Suprapubic skin (tissue), 4 donors: Measurements from ENCODE around the gene ABHD4. TPM values are rescaled to one million over a fixed set of nuclear protein-coding genes. Genes with fewer than 3 reads are reported as not detected.
A peak's percentile ranks its signal among the peaks of the same experiment; 100 is the strongest.
"Not testable (repeated sequence)": the region's sequence is repeated elsewhere in the genome, so short reads cannot be mapped to it uniquely, and the experiment has no call there.

Source experiments
- DNase-seq, 2 donors: peaks; one replicate each; pipeline ENCODE4 v3.0.0-alpha.2; 2019; ENCODE audit warnings: low spot score in 2 of 2
- H3K27ac ChIP-seq: fragments of 200-600 bp; sonication (generic); one replicate; pipeline ENCODE4 v1.5.1; 2019
- H3K27me3 ChIP-seq: fragments of 200-600 bp; sonication (generic); one replicate; pipeline ENCODE4 v1.5.1; 2019
- H3K36me3 ChIP-seq: fragments of 200-600 bp; sonication (generic); one replicate; pipeline ENCODE4 v1.5.1; 2019
- H3K4me1 ChIP-seq: fragments of 200-600 bp; sonication (generic); one replicate; pipeline ENCODE4 v1.5.1; 2019
- H3K4me3 ChIP-seq: fragments of 200-600 bp; sonication (generic); one replicate; pipeline ENCODE4 v1.5.1; 2019; ENCODE audit warnings: mild to moderate bottlenecking
- H3K9me3 ChIP-seq: fragments of 200-600 bp; sonication (generic); one replicate; pipeline ENCODE4 v1.5.1; 2019
- EP300 ChIP-seq: sonication (generic); formaldehyde crosslinking; IDR thresholded peaks from one replicate; pipeline ENCODE4 v1.6.1; 2017; ENCODE audit warnings: antibody characterized with exemption
- POLR2A ChIP-seq, 2 donors: fragments of 450-650 bp; IDR thresholded peaks; one replicate each; pipeline ENCODE4 v1.6.1; 2017; ENCODE audit warnings: antibody characterized with exemption in 2 of 2, mild to moderate bottlenecking in 2 of 2, moderate library complexity in 2 of 2
- POLR2AphosphoS5 ChIP-seq, 3 donors: sonication (generic); formaldehyde crosslinking; IDR thresholded peaks; one replicate each; pipeline ENCODE4 v1.6.1; 2017; ENCODE audit warnings: antibody characterized with exemption in 3 of 3
- WGBS: methylation state at CpG from one replicate; pipeline ENCODE4 v1.1.5; 2018; 5-methylcytosine and 5-hydroxymethylcytosine counted together
- total RNA-seq, 4 donors: library from RNA; depleted of rRNA; stranded (reverse); fragments of >200 nt; gene quantifications; one replicate each; pipeline ENCODE4 v1.1.0, GENCODE V29; 2016
- TF ChIP-seq, protein P1 (sequence below), 2 donors: fragments of 200-600 bp in 1 of 2; fragments of 450-650 bp in 1 of 2; sonication (generic) in 1 of 2; IDR thresholded peaks; one replicate each; pipeline ENCODE4 v1.5.1; 2016 to 2019; ENCODE audit warnings: antibody characterized with exemption in 2 of 2, mild to moderate bottlenecking in 1 of 2, moderate library complexity in 1 of 2

Gene ABHD4
- total RNA-seq, 4 donors from 2014 or later: 15.3 to 30.4 (median 21.8) TPM

DNA sequence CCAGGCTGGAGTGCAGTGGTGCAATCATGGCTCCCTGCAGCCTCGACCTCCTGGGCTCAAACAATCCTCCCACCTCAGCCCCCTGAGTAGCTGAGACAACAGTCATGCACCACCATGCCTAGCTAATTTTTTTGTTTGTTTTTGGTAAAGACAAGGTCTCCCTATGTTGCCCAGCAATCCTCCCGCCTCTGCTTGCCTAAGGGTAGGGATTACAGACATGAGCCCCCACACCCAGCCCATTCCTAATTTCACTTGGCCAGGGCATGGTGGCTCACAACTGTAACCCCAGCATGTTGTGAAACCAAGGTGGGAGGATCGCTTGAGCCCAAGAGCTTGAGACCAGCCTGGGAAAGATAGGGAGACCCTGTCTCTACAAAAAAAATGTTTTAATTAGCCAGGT lies 18.2 kb upstream of the ABHD4 start:
- no peak overlapping the region for H3K4me3 ChIP-seq
- H3K4me1 ChIP-seq: peaks cover 4% of the 10 kb centered on the region
- TF ChIP-seq EP300: no peak
- TF ChIP-seq, protein P1, sequence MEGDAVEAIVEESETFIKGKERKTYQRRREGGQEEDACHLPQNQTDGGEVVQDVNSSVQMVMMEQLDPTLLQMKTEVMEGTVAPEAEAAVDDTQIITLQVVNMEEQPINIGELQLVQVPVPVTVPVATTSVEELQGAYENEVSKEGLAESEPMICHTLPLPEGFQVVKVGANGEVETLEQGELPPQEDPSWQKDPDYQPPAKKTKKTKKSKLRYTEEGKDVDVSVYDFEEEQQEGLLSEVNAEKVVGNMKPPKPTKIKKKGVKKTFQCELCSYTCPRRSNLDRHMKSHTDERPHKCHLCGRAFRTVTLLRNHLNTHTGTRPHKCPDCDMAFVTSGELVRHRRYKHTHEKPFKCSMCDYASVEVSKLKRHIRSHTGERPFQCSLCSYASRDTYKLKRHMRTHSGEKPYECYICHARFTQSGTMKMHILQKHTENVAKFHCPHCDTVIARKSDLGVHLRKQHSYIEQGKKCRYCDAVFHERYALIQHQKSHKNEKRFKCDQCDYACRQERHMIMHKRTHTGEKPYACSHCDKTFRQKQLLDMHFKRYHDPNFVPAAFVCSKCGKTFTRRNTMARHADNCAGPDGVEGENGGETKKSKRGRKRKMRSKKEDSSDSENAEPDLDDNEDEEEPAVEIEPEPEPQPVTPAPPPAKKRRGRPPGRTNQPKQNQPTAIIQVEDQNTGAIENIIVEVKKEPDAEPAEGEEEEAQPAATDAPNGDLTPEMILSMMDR (IDR thresholded peaks at IDR 0.05): no peak
- H3K27me3 ChIP-seq: no peaks in the 10 kb centered on the region
- no peaks in the 10 kb centered on the region for H3K9me3 ChIP-seq
- DNase-seq: no peak
- WGBS: 85% methylated on average over 3 of the region's 3 CpGs
- H3K36me3 ChIP-seq: peaks cover 1% of the 10 kb centered on the region
- no peak overlapping the region for H3K27ac ChIP-seq

DNA sequence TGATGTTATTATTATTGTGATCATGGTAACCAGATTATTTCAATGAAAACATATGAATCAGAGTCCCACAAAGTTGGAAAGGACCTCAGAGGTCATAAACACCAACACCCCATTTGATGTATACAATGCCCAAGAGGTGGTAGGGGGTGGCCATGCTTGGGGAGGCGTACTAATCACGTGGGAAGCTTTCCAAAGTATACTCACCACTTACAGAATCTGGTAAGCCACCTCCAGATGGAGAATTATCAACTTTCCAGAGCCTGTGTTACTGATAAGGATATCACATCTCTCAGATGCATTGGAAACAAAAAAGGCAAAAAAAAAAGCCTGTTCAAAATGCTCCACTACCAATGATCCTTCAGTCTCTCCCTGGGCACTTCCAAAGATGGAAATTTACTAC lies 17.5 kb upstream of the ABHD4 start:
- DNase-seq: no peak
- Histone ChIP-seq H3K27ac (no peak overlapping the region), H3K27me3 (no peaks in the 10 kb centered on the region), H3K4me1 (peaks cover 4% of the 10 kb centered on the region), H3K9me3 (no peaks in the 10 kb centered on the region), H3K36me3 (no peaks in the 10 kb centered on the region), H3K4me3 (no peak overlapping the region)
- TF ChIP-seq EP300 (no peak), POLR2AphosphoS5 (IDR thresholded peaks at IDR 0.05) (no peak), POLR2A (IDR thresholded peaks at IDR 0.05) (no peak)
- TF ChIP-seq, protein P1 (IDR thresholded peaks at IDR 0.05): no peak
- 60% methylated on average over 2 of the region's 2 CpGs for WGBS

DNA sequence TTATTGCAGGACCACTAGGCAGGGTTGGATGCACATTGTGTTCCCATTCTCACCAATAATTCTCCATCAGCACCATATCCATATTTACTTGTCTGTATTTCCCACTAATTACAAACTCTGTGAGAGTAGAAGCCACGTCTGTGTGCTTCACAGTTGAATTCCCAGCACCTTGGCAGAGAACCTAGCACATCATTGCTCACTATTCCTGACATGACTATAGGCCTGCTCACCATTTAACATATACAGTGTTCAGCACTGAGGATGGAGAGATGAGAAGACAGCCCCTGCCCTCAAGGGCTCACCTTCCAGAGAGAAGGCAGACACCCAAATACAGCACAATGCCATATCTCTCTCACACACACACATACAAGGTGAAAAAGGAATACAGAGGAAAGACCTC lies 14.1 kb upstream of the ABHD4 start:
- no peak overlapping the region for H3K27ac ChIP-seq
- TF ChIP-seq POLR2A (IDR thresholded peaks at IDR 0.05) (no peak), EP300 (no peak)
- TF ChIP-seq, protein P1 (IDR thresholded peaks at IDR 0.05): no peak
- no peak overlapping the region for H3K4me3 ChIP-seq
- no peaks in the 10 kb centered on the region for H3K9me3 ChIP-seq
- DNase-seq: no peak
- 53% methylated on average over 1 of the region's 1 CpG for WGBS
- no peaks in the 10 kb centered on the region for H3K36me3 ChIP-seq
- peaks cover 34% of the 10 kb centered on the region for H3K4me1 ChIP-seq
- H3K27me3 ChIP-seq: no peaks in the 10 kb centered on the region

DNA sequence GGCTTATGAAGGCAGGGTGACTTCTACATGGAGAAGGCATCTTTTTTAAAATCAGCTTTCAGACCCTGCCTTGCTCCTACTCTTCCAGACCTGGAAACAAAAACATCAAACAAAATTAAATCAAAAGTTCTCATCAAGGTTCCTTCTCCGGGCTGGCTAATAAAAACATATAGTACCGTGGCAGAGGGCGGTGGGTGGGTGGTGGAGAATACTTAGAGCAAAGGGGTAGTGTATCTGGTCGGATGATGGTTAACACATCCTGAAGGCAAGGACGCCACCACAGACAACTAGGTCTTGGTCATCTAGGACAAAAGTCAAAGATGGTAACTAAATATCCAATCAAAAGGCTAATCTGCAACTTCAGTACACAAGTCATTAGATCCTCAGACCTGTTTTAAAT lies 10.9 kb upstream of the ABHD4 start:
- TF ChIP-seq EP300 (no peak), POLR2AphosphoS5 (IDR thresholded peaks at IDR 0.05) (no peak), POLR2A (IDR thresholded peaks at IDR 0.05) (no peak)
- TF ChIP-seq, protein P1 (IDR thresholded peaks at IDR 0.05): no peak
- Histone ChIP-seq H3K4me3 (no peak overlapping the region), H3K36me3 (no peaks in the 10 kb centered on the region), H3K27ac (no peak overlapping the region), H3K27me3 (no peaks in the 10 kb centered on the region), H3K9me3 (no peaks in the 10 kb centered on the region), H3K4me1 (peaks cover 39% of the 10 kb centered on the region)
- DNase-seq: no peak
- WGBS: 87% methylated on average over 5 of the region's 5 CpGs

DNA sequence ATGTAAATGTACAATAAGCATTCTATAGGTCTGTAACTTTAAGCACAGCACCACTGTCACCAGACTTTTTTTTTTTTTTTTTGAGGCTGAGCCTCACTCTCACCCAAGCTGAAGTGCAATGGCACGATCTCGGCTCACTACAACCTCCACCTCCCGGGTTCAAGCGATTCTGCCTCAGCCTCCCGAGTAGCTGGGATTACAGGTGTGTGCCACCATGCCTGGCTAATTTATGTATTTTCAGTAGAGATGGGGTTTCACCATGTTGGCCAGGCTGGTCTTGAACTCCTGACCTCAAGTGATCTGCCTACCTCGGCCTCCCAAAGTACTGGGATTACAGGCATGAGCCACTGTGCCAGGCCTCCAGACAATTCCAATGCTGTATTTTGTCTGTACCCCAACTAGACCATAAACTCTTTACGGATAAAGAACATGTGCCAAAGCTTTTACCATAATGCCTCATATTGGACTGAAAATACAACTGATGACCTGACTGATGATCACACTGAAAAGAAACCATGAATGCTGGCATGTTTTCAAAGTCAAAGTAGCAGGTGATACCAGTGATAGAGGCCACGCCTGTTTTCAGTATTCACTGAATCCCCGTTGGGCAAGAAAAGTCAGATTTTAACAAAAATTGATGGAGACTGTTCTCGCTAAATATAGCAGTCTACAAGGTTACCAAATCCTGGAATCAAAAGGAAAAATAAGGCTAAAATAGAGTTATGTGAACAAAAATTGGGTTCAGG lies 10.2 kb upstream of the ABHD4 start:
- 62% methylated on average over 10 of the region's 10 CpGs for WGBS
- peaks cover 39% of the 10 kb centered on the region for H3K4me1 ChIP-seq
- H3K9me3 ChIP-seq, DNase-seq, H3K27me3 ChIP-seq, H3K36me3 ChIP-seq, H3K27ac ChIP-seq: not testable (repeated sequence)
- peak overlapping the region; percentile 77 for H3K4me3 ChIP-seq
